Tibial artery (tissue), 4 donors: Measurements from ENCODE around the gene ZNF451.

ENCODE experiments used
- DNase-seq, 2 donors: peaks; one replicate each; pipeline ENCODE4 v3.0.0-alpha.2; 2019
- H3K27ac ChIP-seq, 2 donors: fragments of 200-600 bp; sonication (generic) in 1 of 2; 1 replicate in 1 of 2; 2 replicates in 1 of 2; pipeline ENCODE4 v1.5.1; 2018 to 2019; ENCODE audit warnings: mild to moderate bottlenecking in 1 of 2
- H3K27me3 ChIP-seq, 2 donors: fragments of 200-600 bp; sonication (generic) in 1 of 2; one replicate each; pipeline versions ENCODE4 v1.5.1 to v1.6.0; 2016 to 2019
- H3K36me3 ChIP-seq, 3 donors: fragments of 200-600 bp; sonication (generic) in 2 of 3; one replicate each; pipeline ENCODE4 v1.5.1; 2016 to 2019; ENCODE audit warnings: mild to moderate bottlenecking in 2 of 3
- H3K4me1 ChIP-seq, 4 donors: fragments of 200-600 bp; sonication (generic) in 2 of 4; 1 replicate in 3 of 4; 2 replicates in 1 of 4; pipeline ENCODE4 v1.5.1; 2016 to 2019
- H3K4me3 ChIP-seq, 2 donors: fragments of 200-600 bp; sonication (generic) in 1 of 2; 1 replicate in 1 of 2; 2 replicates in 1 of 2; pipeline ENCODE4 v1.5.1; 2018 to 2019; ENCODE audit warnings: mild to moderate bottlenecking in 2 of 2
- H3K9me3 ChIP-seq, 3 donors: fragments of 200-600 bp; sonication (generic) in 1 of 3; one replicate each; pipeline ENCODE4 v1.5.1; 2016 to 2019
- CTCF ChIP-seq, 2 experiments: fragments of 200-600 bp in 1 of 2; fragments of 450-650 bp in 1 of 2; IDR thresholded peaks; one replicate each; pipeline ENCODE4 v1.5.1; 2017 to 2019; ENCODE audit warnings: antibody characterized with exemption in 2 of 2, mild to moderate bottlenecking in 1 of 2, moderate library complexity in 1 of 2
- intact Hi-C: fragments of 100-400 bp; cut with DNase I; formaldehyde crosslinking; loops from one replicate; pipeline ENCODE4 v1.15.0; 2023; ENCODE audit warnings: low total_unique reads

The ZNF451 gene

GRCh38 chr6:57097596-57097995, 7.6 kb downstream of the ZNF451 start:
- no peak for DNase-seq
- Histone ChIP-seq H3K36me3 (peaks cover 38 to 45% (median 41%) of the 10 kb centered on the region in 3 donors), H3K4me1 (peaks cover 0 to 28% (median 15%) of the 10 kb centered on the region in 4 donors), H3K9me3 (no peaks in the 10 kb centered on the region), H3K27ac (no peak overlapping the region), H3K4me3 (no peak overlapping the region), H3K27me3 (no peaks in the 10 kb centered on the region)
- no peak for TF ChIP-seq CTCF (IDR thresholded peaks at IDR 0.05)
- intact Hi-C loops: loop anchor here (10.0 kb wide), 1 partner anchor 67 kb away; no protein-coding TSS in a partner anchor

GRCh38 chr6:57102976-57103375, 13.0 kb downstream of the ZNF451 start:
- no peak for TF ChIP-seq CTCF (IDR thresholded peaks at IDR 0.05)
- intact Hi-C loops: no loop called here
- H3K27ac ChIP-seq: no peak overlapping the region
- H3K27me3 ChIP-seq: no peaks in the 10 kb centered on the region
- no peak overlapping the region for H3K4me3 ChIP-seq
- peaks cover 48 to 61% (median 55%) of the 10 kb centered on the region in 3 donors for H3K36me3 ChIP-seq
- H3K9me3 ChIP-seq: no peaks in the 10 kb centered on the region
- DNase-seq: no peak
- peaks cover 0 to 11% (median 0%) of the 10 kb centered on the region in 4 donors for H3K4me1 ChIP-seq

- Histone ChIP-seq H3K36me3 (peaks cover 36 to 54% (median 53%) of the 10 kb centered on the region in 3 donors), H3K4me3 (no peak overlapping the region), H3K9me3 (no peaks in the 10 kb centered on the region), H3K27me3 (no peaks in the 10 kb centered on the region), H3K27ac (no peak overlapping the region), H3K4me1 (peaks cover 0 to 5% (median 0%) of the 10 kb centered on the region in 4 donors)
- intact Hi-C loops: no loop called here
- no peak for DNase-seq
- TF ChIP-seq CTCF (IDR thresholded peaks at IDR 0.05): no peak
Measured at GRCh38 chr6:57104336-57104735, 14.3 kb downstream of the ZNF451 start.

- TF ChIP-seq CTCF (IDR thresholded peaks at IDR 0.05): no peak
- no peak for DNase-seq
- Histone ChIP-seq H3K27ac (no peak overlapping the region), H3K27me3 (no peaks in the 10 kb centered on the region), H3K36me3 (peaks cover 9 to 28% (median 26%) of the 10 kb centered on the region in 3 donors), H3K4me3 (no peak overlapping the region), H3K9me3 (no peaks in the 10 kb centered on the region), H3K4me1 (peaks cover 0 to 5% (median 0%) of the 10 kb centered on the region in 4 donors)
- intact Hi-C loops: no loop called here
Measured at GRCh38 chr6:57106990-57107389, 17.0 kb downstream of the ZNF451 start.

- intact Hi-C loops: no loop called here
- no peak for DNase-seq
- no peak overlapping the region for H3K4me3 ChIP-seq
- no peak for TF ChIP-seq CTCF (IDR thresholded peaks at IDR 0.05)
- no peaks in the 10 kb centered on the region for H3K27me3 ChIP-seq
- H3K27ac ChIP-seq: no peak overlapping the region
- peaks cover 0 to 5% (median 0%) of the 10 kb centered on the region in 4 donors for H3K4me1 ChIP-seq
- H3K9me3 ChIP-seq: no peaks in the 10 kb centered on the region
- peaks cover 0 to 13% (median 11%) of the 10 kb centered on the region in 3 donors for H3K36me3 ChIP-seq
Measured at GRCh38 chr6:57108691-57109090, 18.7 kb downstream of the ZNF451 start.

- peaks cover 0 to 7% (median 4%) of the 10 kb centered on the region in 3 donors for H3K36me3 ChIP-seq
- H3K4me3 ChIP-seq: no peak overlapping the region
- DNase-seq: no peak
- H3K9me3 ChIP-seq: no peaks in the 10 kb centered on the region
- no peaks in the 10 kb centered on the region for H3K27me3 ChIP-seq
- intact Hi-C loops: no loop called here
- H3K4me1 ChIP-seq: peaks cover 0 to under 1% (median 0%) of the 10 kb centered on the region in 4 donors
- TF ChIP-seq CTCF (IDR thresholded peaks at IDR 0.05): no peak
- H3K27ac ChIP-seq: no peak overlapping the region
Measured at GRCh38 chr6:57109880-57110279, 19.9 kb downstream of the ZNF451 start.
